ENCODE data around the gene GEMIN5.

DNA sequence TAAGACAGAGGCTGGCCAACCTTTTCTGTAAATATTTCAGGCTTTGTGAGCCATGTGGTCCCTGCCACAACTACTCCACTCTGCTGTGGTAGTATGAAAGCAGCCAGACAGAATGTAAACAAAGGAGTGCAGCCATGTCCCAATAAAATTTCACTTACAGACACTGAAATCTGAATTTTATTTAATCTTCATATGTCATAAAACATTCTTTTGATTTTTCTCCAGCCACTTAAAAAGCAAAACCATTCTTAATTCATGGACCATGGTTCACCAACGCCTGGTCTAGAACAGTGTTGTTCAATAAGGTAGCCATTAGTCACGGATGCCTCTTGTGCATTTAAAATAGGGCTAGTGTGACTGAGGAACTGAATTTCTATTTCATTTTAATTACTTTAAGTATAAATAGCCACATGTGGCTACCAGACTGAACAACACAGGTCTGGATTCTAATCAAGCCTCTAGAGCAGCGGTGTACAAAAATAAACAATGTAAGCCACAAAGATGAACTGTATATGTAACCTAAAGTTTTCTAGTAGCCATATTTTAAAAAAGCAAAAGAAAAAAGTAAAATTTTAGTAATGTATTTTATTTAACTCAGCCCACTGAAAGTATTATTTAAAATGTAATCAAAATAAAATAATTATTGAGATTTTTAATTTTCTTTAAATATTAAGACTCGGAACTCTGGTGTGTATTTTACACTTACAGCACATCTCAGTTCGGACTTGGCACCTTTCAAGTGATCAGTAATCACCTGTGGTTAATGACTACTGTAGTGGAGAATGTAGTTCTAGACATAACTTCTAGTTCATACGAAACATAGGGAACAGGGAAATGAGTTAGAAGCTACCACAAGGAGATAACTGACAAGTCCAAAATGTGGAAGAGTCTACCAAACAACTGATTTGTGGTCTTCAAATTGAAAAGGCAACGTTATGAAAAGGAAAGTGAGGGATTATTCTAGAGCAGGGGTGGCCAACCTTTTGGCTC lies 14.3 kb downstream of the GEMIN5 start:
- TF ChIP-seq CTCF (IDR thresholded peaks at IDR 0.05; ENCODE audit: borderline replicate concordance, extremely low read depth, low read length, poor library complexity, severe bottlenecking) (no peak), EZH2 (IDR thresholded peaks at IDR 0.05; ENCODE audit: borderline replicate concordance, low read depth, low read length, severe bottlenecking) (no peak)

All from DND-41 (cell line).